ENCODE results near the gene RAI1.

The RAI1 gene

GRCh38 chr17:17784657-17785267 lies 103.5 kb downstream of the RAI1 start:
- Histone ChIP-seq H3K4me1 (ENCODE audit: control insufficient read depth, insufficient read depth, low read length) (peaks cover 39% of the 10 kb centered on the region), H3K9me3 (ENCODE audit: control insufficient read depth, insufficient read depth, low read depth, low read length) (no peaks in the 10 kb centered on the region), H3K4me3 (ENCODE audit: low read depth, low read length) (no peak overlapping the region), H3K36me3 (ENCODE audit: control insufficient read depth in 2 of 2, insufficient read depth in 1 of 2, low read length in 2 of 2) (no peaks in the 10 kb centered on the region), H3K27ac (ENCODE audit: extremely low read depth, low read depth, low read length) (peak overlapping the region; percentile 97; the same call in 1 of the 2 replicates)
- POLR2A ChIA-PET, result interaction anchor here (0.6 to 1.5 kb wide), 7 partner anchors 10 to 289 kb away, joined by 3 to 7 read pairs (median 4); partner anchors contain the start of genes DRC3, RASD1, SREBF1 and TOM1L2
- TF ChIP-seq CTCF (tag by site-specific recombination; IDR thresholded peaks at IDR 0.05) (peak; percentile 45; the same call in 1 of the 2 replicates), GLIS2 (tag by site-specific recombination; IDR thresholded peaks at IDR 0.05) (peak; percentile 54), SP2 (tag by site-specific recombination; IDR thresholded peaks at IDR 0.05) (0 out of 2 replicates have a peak, but pooled peaks have one; percentile 8), SCRT2 (tag by site-specific recombination; IDR thresholded peaks at IDR 0.05) (peak; percentile 94), ZNF843 (tag by site-specific recombination; IDR thresholded peaks at IDR 0.05) (no peak), ZNF423 (tag by site-specific recombination; IDR thresholded peaks at IDR 0.05) (peak; percentile 64; the same call in 1 of the 2 replicates), BCL6B (tag by site-specific recombination; IDR thresholded peaks at IDR 0.05) (no peak), SCRT1 (tag by site-specific recombination; IDR thresholded peaks at IDR 0.05; ENCODE audit: borderline replicate concordance) (peak; percentile 83), KLF1 (tag by site-specific recombination; IDR thresholded peaks at IDR 0.05) (no peak), KLF17 (tag by site-specific recombination; IDR thresholded peaks at IDR 0.05) (no peak), ZNF292 (tag by site-specific recombination; IDR thresholded peaks at IDR 0.05; ENCODE audit: borderline replicate concordance, low read depth) (no peak)
- CTCF ChIA-PET, result interaction anchor here (0.7 to 2.4 kb wide), 10 partner anchors 10 to 500 kb away, joined by 3 to 6 read pairs (median 3); no protein-coding TSS in a partner anchor

- TF ChIP-seq ZBTB17 (tag by site-specific recombination; IDR thresholded peaks at IDR 0.05), result 0 out of 2 replicates have a peak, but pooled peaks have one; percentile 19
- no peak for TF ChIP-seq ZNF292 (tag by site-specific recombination; IDR thresholded peaks at IDR 0.05; ENCODE audit: borderline replicate concordance, low read depth)
- no peak for TF ChIP-seq ZNF654 (tag by site-specific recombination; IDR thresholded peaks at IDR 0.05; ENCODE audit: low read depth)
- TF ChIP-seq GLIS2 (tag by site-specific recombination; IDR thresholded peaks at IDR 0.05), result peak; percentile 26; the same call in 1 of the 2 replicates
- peak; percentile 75 for TF ChIP-seq GLIS1 (tag by site-specific recombination; IDR thresholded peaks at IDR 0.05)
- POLR2A ChIA-PET, result no interaction called here
- peak overlapping the region; percentile 44 for H3K27ac ChIP-seq (ENCODE audit: extremely low read depth, low read depth, low read length)
- no peaks in the 10 kb centered on the region for H3K9me3 ChIP-seq (ENCODE audit: control insufficient read depth, insufficient read depth, low read depth, low read length)
- CTCF ChIA-PET, result interaction anchor here (0.6 to 2.4 kb wide), 9 partner anchors 9 to 201 kb away, joined by 3 to 6 read pairs (median 3); no protein-coding TSS in a partner anchor
- H3K4me3 ChIP-seq (ENCODE audit: low read depth, low read length), result no peak overlapping the region
- peaks cover 37% of the 10 kb centered on the region for H3K4me1 ChIP-seq (ENCODE audit: control insufficient read depth, insufficient read depth, low read length)
- H3K36me3 ChIP-seq (ENCODE audit: control insufficient read depth in 2 of 2, insufficient read depth in 1 of 2, low read length in 2 of 2), result no peaks in the 10 kb centered on the region
Observed at GRCh38 chr17:17785407-17785806, 104.1 kb downstream of the RAI1 start.

- H3K27ac ChIP-seq (ENCODE audit: extremely low read depth, low read depth, low read length), result no peak overlapping the region
- CTCF ChIA-PET, result interaction anchor here (0.6 to 1.1 kb wide), 3 partner anchors 9 to 106 kb away, joined by 3 to 5 read pairs (median 3); no protein-coding TSS in a partner anchor
- TF ChIP-seq GLIS1 (tag by site-specific recombination; IDR thresholded peaks at IDR 0.05) (peak; percentile 47; the same call in 1 of the 2 replicates), KLF16 (tag by site-specific recombination; IDR thresholded peaks at IDR 0.05) (no peak), ZFP69B (tag by site-specific recombination; IDR thresholded peaks at IDR 0.05) (0 out of 2 replicates have a peak, but pooled peaks have one; percentile 32), ZNF514 (tag by site-specific recombination; IDR thresholded peaks at IDR 0.05) (no peak), ZBTB6 (tag by site-specific recombination; IDR thresholded peaks at IDR 0.05) (no peak), ZNF114 (tag by site-specific recombination; IDR thresholded peaks at IDR 0.05) (no peak), ZSCAN18 (tag by site-specific recombination; IDR thresholded peaks at IDR 0.05) (no peak), ZNF335 (tag by site-specific recombination; conservative IDR thresholded peaks at IDR 0.05) (no peak), IKZF3 (tag by site-specific recombination; IDR thresholded peaks at IDR 0.05) (no peak), ZSCAN30 (tag by site-specific recombination; IDR thresholded peaks at IDR 0.05) (no peak), ZNF707 (tag by site-specific recombination; IDR thresholded peaks at IDR 0.05) (no peak)
Observed at GRCh38 chr17:17786998-17787397, 105.7 kb downstream of the RAI1 start.

More at GRCh38 chr17:17786998-17787397, 105.7 kb downstream of the RAI1 start:
- POLR2A ChIA-PET, result interaction anchor here (1.5 kb wide), 1 partner anchor 49 kb away, joined by 3 read pairs; no protein-coding TSS in a partner anchor
- H3K36me3 ChIP-seq (ENCODE audit: control insufficient read depth in 2 of 2, insufficient read depth in 1 of 2, low read length in 2 of 2), result no peaks in the 10 kb centered on the region
- H3K4me3 ChIP-seq (ENCODE audit: low read depth, low read length), result no peak overlapping the region
- H3K4me1 ChIP-seq (ENCODE audit: control insufficient read depth, insufficient read depth, low read length), result peaks cover 23% of the 10 kb centered on the region
- no peaks in the 10 kb centered on the region for H3K9me3 ChIP-seq (ENCODE audit: control insufficient read depth, insufficient read depth, low read depth, low read length)

Measured in HEK293 (cell line).